M059J (cell line): ENCODE results near the gene MYH11. TPM values are rescaled to one million over a fixed set of nuclear protein-coding genes. Genes with fewer than 3 reads are reported as not detected.
"Not testable (repeated sequence)": the region's sequence is repeated elsewhere in the genome, so short reads cannot be mapped to it uniquely, and the experiment has no call there.

Experiments used
- DNase-seq: peaks from one replicate; pipeline ENCODE4 v3.0.0-alpha.2; 2012; ENCODE audit warnings: low read depth
- total RNA-seq: library from RNA; depleted of rRNA; stranded (reverse); fragments of >200 nt; shearing (Covaris generic); gene quantifications from 2 replicates; pipeline ENCODE4 v1.2.3, GENCODE V29; 2014

MYH11 gene
- total RNA-seq, 1 experiment from 2014 or later: not detected

DNA sequence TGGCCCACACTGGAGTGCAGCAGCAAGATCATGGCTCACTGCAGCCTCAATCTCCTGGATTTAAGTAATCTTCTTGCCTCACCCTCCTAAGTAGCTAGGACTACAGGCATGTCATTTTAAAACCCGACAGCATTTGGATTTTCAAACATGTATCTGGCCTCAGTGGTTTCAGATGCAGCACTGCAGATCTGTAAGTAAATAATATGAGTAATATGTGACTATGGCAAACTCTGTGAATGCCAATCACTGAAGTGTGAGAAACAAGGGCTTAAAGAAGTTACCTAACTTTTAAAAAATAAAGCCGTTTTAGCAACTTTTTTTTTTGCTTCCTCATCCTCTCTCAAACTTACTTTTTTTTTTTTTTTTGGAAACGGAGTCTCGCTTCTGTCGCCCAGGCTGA is 19.7 kb upstream of the MYH11 start:
- no peak for DNase-seq

DNA sequence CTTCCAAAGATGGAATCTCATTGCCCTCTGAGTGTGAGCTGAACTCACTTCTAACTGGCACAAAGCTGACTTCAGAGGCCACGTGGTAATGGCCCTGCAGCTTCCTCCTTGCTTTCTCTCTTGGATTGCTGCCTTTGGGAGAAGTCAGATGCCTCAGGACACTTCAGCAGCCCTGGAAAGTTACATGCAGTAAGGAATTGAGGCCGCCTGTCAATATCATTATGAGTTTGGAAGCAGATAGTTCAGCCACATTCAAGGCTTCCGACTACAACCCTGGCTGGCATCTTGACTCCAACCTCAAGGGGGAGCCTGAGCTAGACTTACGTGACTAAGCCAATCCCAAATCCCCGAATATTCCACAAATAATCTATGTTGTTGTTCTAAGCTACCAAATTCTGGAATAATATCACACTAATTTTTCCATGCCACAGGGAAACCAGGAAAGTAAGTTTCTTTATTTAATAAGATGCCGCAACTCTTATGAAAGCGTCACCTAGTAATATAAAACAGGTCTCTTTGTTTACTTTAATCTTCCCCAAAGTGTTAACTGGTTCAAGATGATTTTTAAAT is 18.0 kb upstream of the MYH11 start:
- DNase-seq: peak; percentile 51

DNA sequence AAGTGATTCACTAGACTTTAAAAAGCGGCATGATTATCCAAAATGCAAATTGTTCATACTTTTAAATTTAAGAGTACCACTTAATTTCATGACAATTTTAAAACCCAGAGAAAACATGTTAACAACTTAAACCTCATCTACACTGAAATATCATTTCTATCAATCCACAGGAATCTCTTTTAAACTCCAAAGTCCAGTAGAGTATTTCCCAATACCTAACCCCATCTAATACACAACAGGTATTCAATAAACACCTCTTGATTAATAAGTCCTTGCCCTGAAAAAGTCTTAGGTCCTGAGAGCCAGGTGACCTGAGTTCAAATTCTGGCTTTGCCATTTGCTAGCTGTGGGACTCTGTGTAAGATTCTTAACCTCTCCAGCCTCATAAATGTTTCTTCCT is 16.9 kb upstream of the MYH11 start:
- no peak for DNase-seq

DNA sequence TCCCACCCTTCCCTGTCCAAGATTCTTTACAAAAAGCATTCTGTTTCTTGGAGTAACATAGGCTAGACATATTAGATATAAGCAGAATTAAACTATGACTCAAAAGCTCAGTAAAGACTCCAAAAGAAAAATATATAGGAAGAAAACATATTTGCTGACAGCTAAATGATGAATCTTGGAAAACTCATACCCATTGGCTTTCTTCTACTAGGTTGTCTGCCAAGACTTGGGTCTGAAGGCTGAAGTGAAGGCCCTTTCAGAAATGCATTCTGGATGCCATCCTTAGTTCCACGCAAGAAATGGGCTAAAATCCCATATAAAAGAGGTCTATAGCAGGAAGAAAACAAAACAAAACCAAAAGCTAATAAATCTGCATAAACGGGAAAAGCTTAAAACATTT is 16.5 kb upstream of the MYH11 start:
- DNase-seq: no peak

DNA sequence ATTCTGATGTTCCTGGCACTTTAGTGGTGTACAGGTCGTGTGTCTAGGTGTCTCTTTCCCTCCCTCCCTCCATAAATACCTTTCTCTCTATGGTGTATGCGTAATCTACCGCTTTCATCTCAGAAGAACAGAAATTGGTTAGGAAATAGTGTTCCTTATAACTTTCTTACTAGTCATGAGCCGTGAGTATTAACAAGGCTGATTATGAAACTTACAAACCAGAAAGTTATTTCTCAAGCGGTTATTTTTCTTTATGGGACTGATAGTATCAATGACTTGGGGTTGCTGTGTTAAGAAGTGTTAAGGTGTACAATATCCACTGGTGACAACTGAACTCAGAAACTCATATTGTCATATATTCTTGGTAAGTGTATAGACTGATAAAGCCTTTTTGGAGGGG is 13.2 kb upstream of the MYH11 start:
- DNase-seq: no peak

DNA sequence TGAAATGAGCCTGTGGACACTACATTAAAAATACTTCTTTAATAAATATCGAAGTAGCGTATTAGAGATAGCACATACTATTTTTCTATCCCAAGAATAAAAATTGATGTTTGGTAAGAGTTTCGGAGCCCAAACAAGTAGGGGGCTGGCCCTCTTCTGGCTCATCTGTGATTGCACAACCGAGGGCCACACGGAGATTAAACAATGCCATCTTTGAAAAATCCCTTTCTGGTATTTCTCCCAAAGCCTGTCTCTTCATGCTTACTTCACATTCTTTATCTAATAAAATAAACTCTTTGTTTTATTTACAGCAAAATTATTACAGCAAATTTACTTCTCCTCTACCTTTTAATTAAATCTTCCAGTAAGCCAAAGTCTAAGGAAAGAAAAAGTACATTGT is 9.6 kb upstream of the MYH11 start:
- DNase-seq: no peak

DNA sequence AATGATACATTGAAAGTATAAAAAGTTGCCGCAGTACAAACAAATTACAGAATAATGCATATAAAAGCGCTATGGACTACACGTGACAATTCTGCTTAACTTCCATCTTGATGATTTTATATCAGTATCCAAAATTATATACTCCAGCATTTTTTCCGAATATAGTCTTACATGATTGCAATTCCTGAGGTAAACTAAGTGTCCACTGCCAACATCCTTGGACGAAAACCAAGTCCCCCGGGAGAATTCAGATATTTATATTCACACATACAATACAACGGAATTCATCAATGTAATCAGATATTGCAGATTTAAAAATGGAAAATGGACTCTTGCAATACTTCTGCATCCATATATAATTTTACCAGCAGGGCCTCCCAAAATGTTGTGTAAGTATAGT is 8.9 kb upstream of the MYH11 start:
- no peak for DNase-seq

DNA sequence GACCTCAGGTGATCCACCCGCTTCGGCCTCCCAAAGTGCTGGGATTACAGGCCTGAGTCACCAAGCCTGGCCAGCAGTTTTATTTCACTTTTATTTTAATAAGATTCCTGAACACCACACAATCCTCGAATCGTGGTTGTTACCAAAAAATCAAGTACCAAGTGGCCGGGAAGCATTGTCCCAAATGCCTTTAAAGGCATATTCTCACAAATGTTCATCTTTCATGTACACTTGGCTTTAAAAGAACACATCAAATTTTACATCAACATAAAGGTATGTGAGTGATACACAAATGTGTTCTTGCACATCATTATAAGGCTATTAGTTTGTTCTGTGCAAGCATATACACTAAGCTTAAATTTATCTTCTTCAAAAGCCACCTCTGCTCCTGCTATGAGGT is 8.1 kb upstream of the MYH11 start:
- DNase-seq: no peak

DNA sequence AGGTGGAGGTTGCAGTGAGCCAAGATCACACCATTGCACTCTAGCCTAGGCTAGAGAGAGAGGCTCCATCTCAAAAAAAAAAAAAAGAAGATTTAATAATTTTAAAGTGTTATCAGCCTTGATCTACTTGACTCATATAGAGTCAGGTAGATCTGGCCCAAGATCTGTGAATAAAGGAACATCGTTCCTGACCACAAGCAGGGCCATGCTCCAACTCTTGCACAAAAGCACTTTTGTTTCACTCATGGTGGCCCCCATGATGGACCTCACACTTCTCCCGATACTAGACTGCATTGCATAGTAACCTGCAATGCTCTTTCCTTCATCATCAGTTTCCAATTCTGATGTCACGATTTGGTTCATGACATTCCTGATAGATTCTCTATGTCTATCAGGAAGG is 5.2 kb upstream of the MYH11 start:
- no peak for DNase-seq

DNA sequence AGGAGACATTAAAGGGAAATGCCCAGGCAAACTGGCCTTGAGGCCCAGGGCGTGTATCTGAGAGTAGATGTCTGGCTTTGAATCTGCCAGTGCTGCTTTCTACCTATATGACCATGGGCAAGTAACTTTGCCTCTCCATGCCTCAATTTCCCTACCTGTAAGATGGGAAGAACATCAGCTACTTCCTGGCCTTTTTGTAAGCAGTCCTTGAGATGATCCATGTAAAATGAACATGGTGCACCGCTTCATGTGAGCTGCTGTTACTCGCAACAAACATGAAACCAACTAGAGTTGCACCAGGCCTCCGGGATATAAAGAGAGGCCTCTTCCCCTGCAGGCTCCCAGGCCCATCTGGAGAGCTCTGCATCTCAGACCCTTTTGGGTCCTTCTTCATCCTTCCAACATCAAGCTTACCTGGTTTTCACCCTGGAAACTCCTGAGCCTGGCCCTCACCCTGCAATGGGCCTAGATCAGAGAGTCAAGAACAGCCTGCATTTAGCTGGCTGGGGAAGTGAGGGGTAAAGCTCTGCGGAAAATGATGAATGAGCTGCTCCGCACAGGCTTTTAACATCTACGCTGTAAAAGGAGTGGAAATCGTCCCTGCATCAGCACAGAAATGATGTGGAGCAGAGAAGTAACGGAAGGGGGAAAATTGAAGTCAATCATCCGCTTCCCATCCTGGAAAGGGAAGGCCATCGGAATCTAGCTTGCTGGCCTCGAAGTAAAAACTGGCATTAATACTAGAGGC is 2.3 kb upstream of the MYH11 start:
- no peak for DNase-seq

DNA sequence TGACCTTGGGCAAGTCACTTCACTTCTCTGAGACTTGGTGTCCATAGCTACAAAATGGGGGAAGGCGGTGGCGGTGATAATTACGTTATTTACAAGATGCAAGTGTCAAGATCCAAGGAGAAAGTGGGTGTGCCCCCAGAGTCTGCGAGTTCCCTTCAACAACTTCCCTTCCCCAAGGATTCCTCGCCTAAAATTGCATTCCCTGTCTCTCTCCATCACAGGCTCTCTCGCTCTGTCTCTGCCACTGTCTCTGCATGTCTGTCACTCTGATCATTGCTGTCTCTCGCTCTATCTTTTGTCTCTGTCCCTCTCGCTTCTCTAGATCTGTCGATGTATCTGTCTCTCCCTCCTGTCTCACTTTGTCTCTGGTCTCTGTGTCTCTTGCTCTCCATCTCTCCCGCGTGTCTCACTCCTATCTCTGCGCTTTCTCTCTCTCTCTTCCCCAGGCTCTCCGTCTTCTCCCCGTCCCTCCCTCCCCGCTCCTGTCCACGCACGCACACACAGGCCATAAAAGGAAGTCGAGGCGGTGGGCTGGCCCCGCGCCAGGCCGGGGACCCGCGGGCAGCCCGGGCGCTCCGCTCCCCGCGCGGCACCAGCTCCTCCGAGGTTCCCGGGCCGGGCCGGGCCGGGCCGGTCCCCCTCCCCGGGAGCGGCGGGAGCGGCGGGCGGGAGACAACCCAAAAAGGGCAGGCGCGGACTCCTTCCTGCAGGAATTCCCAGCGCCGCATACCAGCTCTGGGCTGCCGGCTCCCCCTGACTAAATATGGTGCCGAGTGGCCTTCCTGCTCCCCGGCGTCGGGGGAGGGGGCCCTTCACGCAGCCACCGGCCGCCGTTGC is 1.1 kb upstream of the MYH11 start:
- DNase-seq: peak; percentile 29

DNA sequence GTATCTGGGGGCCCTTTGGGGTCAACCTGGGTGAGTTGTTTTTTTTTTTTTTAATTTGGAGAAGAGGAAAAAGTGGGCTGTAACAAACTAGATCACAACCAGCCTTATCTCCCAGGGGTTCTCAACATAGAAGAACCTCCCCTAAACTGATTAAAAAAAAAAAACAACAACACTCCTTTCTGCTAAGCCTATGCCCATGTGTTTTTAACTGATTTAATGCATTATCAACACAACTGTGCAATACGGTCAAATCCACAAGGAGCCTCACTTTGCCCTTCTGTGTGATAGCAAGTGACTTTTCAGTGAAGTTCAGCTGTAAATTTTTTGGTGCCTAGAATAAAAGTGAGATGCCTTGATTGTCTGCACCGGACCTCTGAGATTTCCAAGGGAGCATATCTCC is 646 bp downstream of the MYH11 start:
- no peak for DNase-seq

DNA sequence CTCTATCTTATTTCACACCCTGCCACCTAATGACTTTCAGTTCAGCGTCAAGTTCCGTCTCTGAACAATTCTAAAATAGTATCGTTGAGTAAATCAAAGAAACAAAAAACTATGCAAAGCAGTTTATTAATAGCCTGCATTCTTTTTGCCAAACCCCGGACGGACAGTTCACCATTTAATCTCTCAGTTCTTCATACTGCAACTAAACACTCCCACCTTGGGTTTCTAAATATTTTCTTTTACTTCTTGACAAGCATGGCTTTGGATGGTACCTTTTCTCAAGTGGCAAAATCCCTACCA is 1.2 kb downstream of the MYH11 start:
- no peak for DNase-seq

DNA sequence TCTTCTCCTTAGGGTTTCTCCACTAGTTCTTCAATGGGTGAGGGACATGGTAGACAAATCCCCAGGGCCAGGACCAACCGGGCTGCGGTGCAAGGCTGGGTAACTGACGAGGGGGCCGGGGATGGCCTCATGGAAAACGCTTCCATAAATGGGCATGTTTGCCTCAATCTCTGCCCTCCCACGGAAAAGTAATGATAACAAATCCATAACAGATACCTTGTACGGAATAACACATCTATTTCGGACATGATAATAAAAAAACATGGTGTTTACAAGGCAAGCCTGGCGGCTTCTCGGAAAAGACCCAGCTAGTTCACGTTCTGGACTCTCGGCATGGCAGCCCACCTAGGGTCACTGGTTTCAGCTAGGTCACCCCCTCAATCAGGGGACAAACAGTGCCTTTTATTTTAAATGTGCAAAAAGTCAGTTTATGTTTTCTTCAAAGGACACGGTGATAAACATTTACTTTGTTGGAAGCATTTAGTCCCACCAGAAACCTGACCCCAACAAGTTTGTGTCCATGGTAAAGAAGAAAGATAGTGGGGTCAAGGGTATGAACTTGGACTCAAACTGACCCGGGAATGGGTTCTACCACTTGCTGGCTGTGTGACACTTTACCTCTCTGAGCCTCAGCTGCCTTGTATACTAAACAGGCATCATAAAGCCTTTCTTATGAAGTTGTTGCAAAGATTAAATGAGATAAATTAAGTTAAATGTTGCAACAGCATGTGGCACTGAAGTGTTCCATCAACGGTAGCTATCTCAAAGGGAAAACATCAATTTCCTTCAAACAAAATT is 1.7 kb downstream of the MYH11 start:
- DNase-seq: no peak

DNA sequence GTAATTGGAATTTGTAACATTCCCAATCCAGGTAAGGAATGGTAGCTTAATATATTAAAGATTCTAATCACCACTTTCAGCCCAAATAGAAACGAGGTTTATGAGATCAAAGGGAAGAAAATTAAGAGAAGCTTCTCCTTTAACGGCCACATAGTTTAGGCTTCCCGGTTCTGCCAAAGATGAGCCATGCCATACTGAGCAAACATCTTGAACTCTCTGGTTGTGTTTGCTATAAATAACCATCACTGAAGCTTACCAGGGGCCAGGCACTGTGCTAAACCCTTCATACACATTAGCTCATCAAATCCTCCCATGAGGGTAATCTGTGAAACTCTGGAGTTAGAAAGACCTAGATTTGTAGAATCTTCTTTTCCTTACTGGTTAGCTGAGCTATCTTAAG is 2.8 kb downstream of the MYH11 start:
- no peak for DNase-seq

DNA sequence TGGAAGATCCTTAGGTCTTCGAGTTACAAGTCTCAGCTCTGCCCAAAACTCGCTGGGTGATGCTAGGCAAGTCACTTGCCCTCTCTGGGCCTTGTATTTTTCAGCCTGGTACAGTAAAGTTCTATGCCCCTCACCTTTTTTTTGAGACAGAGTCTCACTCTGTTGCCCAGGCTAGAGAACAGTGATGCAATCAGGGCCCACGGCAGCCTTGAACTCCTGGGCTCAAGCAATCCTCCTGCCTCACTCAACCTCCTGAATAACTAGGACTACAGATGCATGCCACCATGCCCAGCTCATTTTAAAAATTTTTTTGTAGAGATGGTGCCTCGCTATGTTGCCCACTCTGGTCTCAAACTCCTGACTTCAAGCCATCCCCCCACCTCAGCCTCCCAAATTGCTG is 3.8 kb downstream of the MYH11 start:
- DNase-seq: no peak

DNA sequence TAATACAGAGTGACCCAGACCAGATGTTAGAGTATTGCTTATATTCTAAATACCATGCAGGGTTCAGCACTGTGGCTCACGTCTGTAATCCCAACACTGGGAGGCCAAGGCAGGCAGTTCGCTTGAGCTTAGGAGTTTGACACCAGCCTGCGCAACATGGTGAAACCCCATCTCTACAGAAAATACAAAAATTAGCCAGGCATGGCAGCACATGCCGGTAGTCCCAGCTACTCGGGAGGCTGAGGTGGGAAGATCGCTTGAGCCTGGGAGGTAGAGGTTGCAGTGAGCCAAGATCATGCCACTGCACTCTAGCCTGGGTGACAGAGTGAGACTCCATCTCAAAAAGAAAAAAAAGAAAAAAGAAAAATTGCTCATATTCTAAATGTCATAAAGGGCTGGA is 6.3 kb downstream of the MYH11 start:
- not testable (repeated sequence) for DNase-seq

DNA sequence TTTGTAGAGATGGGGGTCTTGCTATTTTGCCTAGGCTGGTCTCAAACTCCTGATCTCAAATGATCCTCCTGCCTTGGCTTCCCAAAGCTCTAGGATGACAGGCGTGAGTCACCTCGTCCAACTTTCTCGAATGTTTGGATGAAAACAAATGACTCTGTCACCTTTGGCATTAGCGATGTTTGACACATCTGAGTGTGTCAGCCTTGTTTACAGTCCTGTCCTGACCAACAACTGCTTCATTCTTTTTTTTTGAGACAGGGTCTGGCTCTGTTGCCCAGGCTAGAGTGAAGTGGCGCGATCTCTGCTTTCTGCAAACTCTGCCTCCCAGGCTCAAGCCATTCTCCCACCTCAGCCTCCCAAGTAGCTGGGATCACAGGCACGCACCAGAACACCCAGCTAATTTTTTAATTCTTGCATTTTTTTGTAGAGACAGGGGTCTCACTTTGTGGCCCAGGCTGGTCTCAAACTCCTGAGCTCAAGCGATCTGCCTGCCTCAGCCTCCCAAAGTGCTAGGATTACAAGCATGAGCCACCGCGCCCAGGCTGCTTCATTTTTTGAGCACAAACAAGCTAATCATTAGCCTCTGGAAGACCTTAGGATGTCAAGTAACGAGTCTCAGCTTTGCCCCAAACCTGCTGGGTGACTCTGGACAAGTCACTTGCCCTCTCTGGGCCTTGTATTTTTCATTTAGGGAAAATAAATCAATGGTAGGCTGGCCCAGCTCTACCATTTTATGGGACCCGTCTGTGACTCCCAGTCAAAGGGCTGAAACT is 7.4 kb downstream of the MYH11 start:
- peak; percentile 61 for DNase-seq

DNA sequence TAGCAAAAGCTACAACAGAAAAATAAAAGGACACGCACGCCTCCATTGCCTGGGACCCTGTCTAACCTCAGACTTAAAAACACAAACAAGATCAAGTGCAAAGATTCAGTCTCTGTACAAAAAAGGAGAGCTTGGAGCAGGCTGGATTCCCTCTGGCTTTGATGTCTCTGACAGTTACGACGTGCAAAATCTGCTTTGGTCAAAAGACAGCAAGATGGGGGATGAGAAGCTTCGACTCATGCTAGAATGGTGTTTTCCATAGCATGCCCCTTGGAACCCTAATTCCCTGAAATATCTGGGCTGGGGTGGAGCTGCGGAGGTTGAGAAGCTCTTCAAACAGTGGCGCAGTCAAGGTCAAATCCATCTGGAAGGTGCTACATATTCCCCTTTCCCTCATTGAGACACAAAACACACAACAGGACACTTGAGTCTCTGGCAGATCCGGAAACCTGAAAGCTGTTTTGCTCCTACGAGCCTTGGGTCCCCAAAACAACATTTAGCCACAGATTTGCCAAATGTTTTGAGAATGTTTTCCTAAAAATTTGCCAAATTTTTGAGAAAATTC is 9.1 kb downstream of the MYH11 start:
- DNase-seq: no peak

DNA sequence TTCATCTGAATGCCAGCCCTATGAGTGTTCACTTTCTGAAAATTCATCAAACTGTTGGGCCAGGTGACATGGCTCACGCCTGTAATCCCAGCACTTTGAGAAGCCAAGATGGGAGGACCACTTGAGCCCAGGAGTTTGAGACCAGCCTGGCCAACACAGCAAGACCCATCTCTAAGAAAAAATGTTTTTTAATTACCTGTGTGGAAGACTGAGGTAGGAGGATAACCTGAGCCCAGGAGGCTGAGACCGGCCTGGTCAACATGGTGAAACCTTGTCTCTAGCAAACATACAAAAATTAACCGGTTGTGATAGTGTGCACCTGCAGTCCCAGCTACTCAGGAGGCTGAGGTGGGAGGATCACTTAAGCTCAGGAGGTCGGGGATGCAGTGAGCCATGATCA is 10.3 kb downstream of the MYH11 start:
- DNase-seq: no peak

DNA sequence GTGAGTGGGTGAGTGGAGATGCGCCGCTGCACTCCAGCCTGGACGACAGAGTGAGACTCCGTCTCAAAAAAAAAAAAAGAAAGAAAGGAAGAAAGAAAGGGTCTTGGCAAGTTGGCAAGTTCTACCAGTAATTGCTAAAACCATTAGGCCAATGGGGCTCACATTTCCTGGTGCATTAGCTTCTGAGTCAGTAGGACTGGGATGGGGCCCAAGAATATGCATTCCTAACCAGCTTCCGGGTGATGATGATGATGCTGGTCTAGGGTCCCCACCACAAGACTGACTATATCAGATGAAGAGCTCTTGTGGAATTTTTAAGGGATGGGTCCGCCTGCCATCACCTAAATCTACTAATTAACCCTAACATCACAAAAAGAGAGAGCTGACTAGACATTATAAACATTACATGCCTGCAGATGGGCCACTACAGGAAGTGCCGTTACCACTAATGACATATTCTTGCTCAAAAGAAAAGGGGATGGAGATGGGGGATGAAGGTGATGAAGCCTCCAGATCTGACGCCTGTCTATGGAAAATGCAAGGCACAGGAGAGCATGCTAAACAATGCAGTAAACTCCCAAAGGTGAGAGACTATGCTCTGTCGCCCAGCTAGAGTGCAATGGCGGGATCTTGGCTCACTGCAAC is 13.1 kb downstream of the MYH11 start:
- DNase-seq: peak; percentile 13
